DOHH2 (cell line): Measurements from ENCODE around the gene CFAP57.

ENCODE experiments used
- H3F3A ChIP-seq: fragments of 200-600 bp; sonication (generic), shearing (Covaris generic); 2 replicates; pipeline ENCODE4 v1.6.0; 2016; ENCODE audit warnings: antibody characterized with exemption, mild to moderate bottlenecking; ENCODE audit not compliant: control insufficient read depth, insufficient read depth
- H3K27ac ChIP-seq: fragments of 200-600 bp; sonication (generic); 2 replicates; pipeline ENCODE4 v1.5.1; 2014; ENCODE audit warnings: low read depth, mild to moderate bottlenecking, low read length, moderate library complexity
- H3K27me3 ChIP-seq: fragments of 200-600 bp; sonication (generic); 2 replicates; pipeline ENCODE4 v1.6.1; 2014; ENCODE audit warnings: mild to moderate bottlenecking, low read length, mixed read lengths; ENCODE audit not compliant: control insufficient read depth
- H3K36me3 ChIP-seq: fragments of 200-600 bp; sonication (generic); 2 replicates; pipeline ENCODE4 v1.6.1; 2014; ENCODE audit warnings: mild to moderate bottlenecking, low read length, moderate library complexity, mixed read lengths; ENCODE audit not compliant: control insufficient read depth
- H3K4me1 ChIP-seq: fragments of 200-600 bp; sonication (generic); 2 replicates; pipeline ENCODE4 v1.6.1; 2014; ENCODE audit warnings: mild to moderate bottlenecking, low read length, mixed read lengths; ENCODE audit not compliant: control insufficient read depth
- H3K4me2 ChIP-seq: fragments of 200-600 bp; sonication (generic); 2 replicates; pipeline ENCODE4 v1.6.0; 2014; ENCODE audit warnings: mild to moderate bottlenecking, low read length, moderate library complexity
- H3K4me3 ChIP-seq: fragments of 200-600 bp; sonication (generic); 2 replicates; pipeline ENCODE4 v1.5.1; 2014; ENCODE audit warnings: mild to moderate bottlenecking, low read length, mixed read lengths
- H3K79me2 ChIP-seq: fragments of 200-600 bp; sonication (generic); 2 replicates; pipeline ENCODE4 v1.6.1; 2014; ENCODE audit warnings: mild to moderate bottlenecking, low read length, mixed read lengths; ENCODE audit not compliant: control insufficient read depth
- H3K9me2 ChIP-seq: fragments of 200-600 bp; sonication (generic); replicated peaks from 2 replicates; pipeline ENCODE4 v1.6.1; 2014; ENCODE audit warnings: mild to moderate bottlenecking, low read length, mixed read lengths; ENCODE audit not compliant: control insufficient read depth
- H3K9me3 ChIP-seq: fragments of 200-600 bp; sonication (generic); 2 replicates; pipeline ENCODE4 v1.6.1; 2014; ENCODE audit warnings: antibody characterized with exemption, low read length, mixed read lengths; ENCODE audit not compliant: control insufficient read depth, insufficient read depth
- H4K20me1 ChIP-seq: fragments of 200-600 bp; sonication (generic); 2 replicates; pipeline ENCODE4 v1.6.0; 2014; ENCODE audit warnings: low read depth, mild to moderate bottlenecking, antibody characterized with exemption, low read length, moderate library complexity; ENCODE audit not compliant: control insufficient read depth, insufficient read depth
- EZH2phosphoT487 ChIP-seq: fragments of 200-600 bp; sonication (generic); IDR thresholded peaks from 2 replicates; pipeline ENCODE4 v1.6.1; 2017; ENCODE audit warnings: borderline replicate concordance, mild to moderate bottlenecking, antibody characterized with exemption, low read length, moderate library complexity, mixed read lengths
- TF ChIP-seq, protein P1 (sequence below): fragments of 200-600 bp; sonication (generic); IDR thresholded peaks from one replicate; pipeline ENCODE4 v1.5.1; 2014; ENCODE audit warnings: antibody characterized with exemption, mild to moderate bottlenecking, low read depth, low read length; ENCODE audit not compliant: poor library complexity, severe bottlenecking

The CFAP57 gene

DNA sequence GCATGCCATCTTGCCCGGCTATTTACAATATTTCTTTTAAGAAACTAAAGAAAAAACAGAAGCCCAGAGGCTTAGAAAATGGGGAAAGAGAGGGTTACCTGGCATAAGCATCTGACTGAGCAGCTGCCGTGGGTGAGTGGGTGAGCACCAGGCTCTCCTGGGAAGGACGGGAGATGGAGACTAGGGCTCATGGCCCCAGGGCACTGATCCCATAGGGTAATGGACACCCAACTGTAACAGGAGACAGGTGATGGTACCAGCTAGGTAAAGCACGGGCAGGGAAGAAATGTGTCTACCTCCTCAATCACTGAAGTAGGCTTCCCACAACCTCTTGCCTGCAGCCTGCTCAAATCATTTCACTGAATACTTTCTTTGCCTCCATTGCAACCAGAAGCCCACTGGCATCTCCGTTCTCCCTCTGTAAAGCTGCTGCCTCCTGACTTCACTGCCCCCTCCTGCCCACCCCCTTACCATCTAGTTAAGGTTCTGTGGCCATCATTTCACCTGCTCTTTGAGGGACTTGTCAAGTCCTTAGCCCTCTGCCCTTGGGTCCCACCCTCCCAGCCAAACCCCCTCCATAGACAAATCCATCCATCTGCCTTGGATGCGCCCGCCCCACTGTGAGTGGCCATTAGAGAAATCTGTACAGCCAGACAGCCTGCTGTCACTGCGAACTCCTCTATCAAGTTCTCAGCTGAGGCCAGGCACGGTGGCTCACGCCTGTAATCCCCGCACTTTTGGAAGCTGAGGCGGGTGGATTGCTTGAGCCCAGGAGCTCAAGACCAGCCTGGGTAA, 103.9 kb downstream of the CFAP57 start:
- no peaks in the 10 kb centered on the region for H3K9me2 ChIP-seq
- H3K9me3 ChIP-seq: no peaks in the 10 kb centered on the region
- no peaks in the 10 kb centered on the region for H3F3A ChIP-seq
- no peak overlapping the region for H3K4me2 ChIP-seq
- no peak overlapping the region for H3K4me3 ChIP-seq
- no peaks in the 10 kb centered on the region for H3K36me3 ChIP-seq
- no peaks in the 10 kb centered on the region for H4K20me1 ChIP-seq
- TF ChIP-seq, protein P1, sequence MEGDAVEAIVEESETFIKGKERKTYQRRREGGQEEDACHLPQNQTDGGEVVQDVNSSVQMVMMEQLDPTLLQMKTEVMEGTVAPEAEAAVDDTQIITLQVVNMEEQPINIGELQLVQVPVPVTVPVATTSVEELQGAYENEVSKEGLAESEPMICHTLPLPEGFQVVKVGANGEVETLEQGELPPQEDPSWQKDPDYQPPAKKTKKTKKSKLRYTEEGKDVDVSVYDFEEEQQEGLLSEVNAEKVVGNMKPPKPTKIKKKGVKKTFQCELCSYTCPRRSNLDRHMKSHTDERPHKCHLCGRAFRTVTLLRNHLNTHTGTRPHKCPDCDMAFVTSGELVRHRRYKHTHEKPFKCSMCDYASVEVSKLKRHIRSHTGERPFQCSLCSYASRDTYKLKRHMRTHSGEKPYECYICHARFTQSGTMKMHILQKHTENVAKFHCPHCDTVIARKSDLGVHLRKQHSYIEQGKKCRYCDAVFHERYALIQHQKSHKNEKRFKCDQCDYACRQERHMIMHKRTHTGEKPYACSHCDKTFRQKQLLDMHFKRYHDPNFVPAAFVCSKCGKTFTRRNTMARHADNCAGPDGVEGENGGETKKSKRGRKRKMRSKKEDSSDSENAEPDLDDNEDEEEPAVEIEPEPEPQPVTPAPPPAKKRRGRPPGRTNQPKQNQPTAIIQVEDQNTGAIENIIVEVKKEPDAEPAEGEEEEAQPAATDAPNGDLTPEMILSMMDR: no peak
- no peak for TF ChIP-seq EZH2phosphoT487
- no peaks in the 10 kb centered on the region for H3K79me2 ChIP-seq
- H3K4me1 ChIP-seq: peaks cover 7% of the 10 kb centered on the region
- H3K27ac ChIP-seq: no peak overlapping the region
- H3K27me3 ChIP-seq: no peaks in the 10 kb centered on the region

- H3K27me3 ChIP-seq: no peaks in the 10 kb centered on the region
- H3K27ac ChIP-seq: no peak overlapping the region
- no peaks in the 10 kb centered on the region for H3K9me3 ChIP-seq
- no peaks in the 10 kb centered on the region for H3F3A ChIP-seq
- peaks cover 7% of the 10 kb centered on the region for H3K4me1 ChIP-seq
- TF ChIP-seq, protein P1: no peak
- TF ChIP-seq EZH2phosphoT487: no peak
- no peaks in the 10 kb centered on the region for H4K20me1 ChIP-seq
- no peaks in the 10 kb centered on the region for H3K9me2 ChIP-seq
- no peaks in the 10 kb centered on the region for H3K36me3 ChIP-seq
- no peak overlapping the region for H3K4me3 ChIP-seq
- no peaks in the 10 kb centered on the region for H3K79me2 ChIP-seq
- no peak overlapping the region for H3K4me2 ChIP-seq
Observed at GRCh38 chr1:43276673-43277072, 104.5 kb downstream of the CFAP57 start.

- no peaks in the 10 kb centered on the region for H3K9me3 ChIP-seq
- no peak overlapping the region for H3K4me3 ChIP-seq
- H4K20me1 ChIP-seq: no peaks in the 10 kb centered on the region
- no peaks in the 10 kb centered on the region for H3K9me2 ChIP-seq
- H3K36me3 ChIP-seq: no peaks in the 10 kb centered on the region
- no peaks in the 10 kb centered on the region for H3F3A ChIP-seq
- H3K4me1 ChIP-seq: peaks cover 7% of the 10 kb centered on the region
- TF ChIP-seq, protein P1: no peak
- TF ChIP-seq EZH2phosphoT487: no peak
- H3K4me2 ChIP-seq: no peak overlapping the region
- no peaks in the 10 kb centered on the region for H3K79me2 ChIP-seq
- no peak overlapping the region for H3K27ac ChIP-seq
- no peaks in the 10 kb centered on the region for H3K27me3 ChIP-seq
Observed at GRCh38 chr1:43277116-43277876, 105.2 kb downstream of the CFAP57 start.
